Measurements from ENCODE around the gene INPP4B.

DNA sequence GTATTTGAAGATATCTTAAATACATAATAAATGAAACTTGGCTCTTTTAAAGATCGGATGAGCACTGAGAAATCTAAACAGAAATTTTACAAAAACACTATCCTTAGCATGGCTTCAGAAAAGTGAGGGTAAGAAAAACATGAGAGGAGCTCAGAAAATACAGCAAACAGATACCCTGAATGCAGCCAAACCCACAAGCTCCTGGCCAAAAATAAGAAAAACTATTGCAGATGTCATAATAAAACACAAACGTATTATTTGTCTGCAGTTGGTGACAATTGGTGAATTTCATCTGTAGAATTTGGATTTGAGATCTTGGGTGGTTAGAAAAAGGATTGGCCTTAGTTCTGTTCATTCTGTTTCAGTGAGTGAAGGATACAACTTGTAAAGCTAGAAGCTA lies 603.9 kb downstream of the INPP4B start:
- TF ChIP-seq, protein P1, sequence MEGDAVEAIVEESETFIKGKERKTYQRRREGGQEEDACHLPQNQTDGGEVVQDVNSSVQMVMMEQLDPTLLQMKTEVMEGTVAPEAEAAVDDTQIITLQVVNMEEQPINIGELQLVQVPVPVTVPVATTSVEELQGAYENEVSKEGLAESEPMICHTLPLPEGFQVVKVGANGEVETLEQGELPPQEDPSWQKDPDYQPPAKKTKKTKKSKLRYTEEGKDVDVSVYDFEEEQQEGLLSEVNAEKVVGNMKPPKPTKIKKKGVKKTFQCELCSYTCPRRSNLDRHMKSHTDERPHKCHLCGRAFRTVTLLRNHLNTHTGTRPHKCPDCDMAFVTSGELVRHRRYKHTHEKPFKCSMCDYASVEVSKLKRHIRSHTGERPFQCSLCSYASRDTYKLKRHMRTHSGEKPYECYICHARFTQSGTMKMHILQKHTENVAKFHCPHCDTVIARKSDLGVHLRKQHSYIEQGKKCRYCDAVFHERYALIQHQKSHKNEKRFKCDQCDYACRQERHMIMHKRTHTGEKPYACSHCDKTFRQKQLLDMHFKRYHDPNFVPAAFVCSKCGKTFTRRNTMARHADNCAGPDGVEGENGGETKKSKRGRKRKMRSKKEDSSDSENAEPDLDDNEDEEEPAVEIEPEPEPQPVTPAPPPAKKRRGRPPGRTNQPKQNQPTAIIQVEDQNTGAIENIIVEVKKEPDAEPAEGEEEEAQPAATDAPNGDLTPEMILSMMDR (IDR thresholded peaks at IDR 0.05), result no peak
- TF ChIP-seq EZH2 (IDR thresholded peaks at IDR 0.05; ENCODE audit: borderline replicate concordance, insufficient read depth, low read depth, low read length, poor library complexity, severe bottlenecking), result no peak

Measured in B cell (primary cell).